Keratinocyte (primary cell): ENCODE data around the gene CFAP100. TPM values are rescaled to one million over a fixed set of nuclear protein-coding genes. Genes with fewer than 3 reads are reported as not detected.

Experiments
- DNase-seq: peaks from one replicate; pipeline ENCODE4 v3.0.0-alpha.2; 2011; ENCODE audit warnings: low read depth, missing footprints, low spot score
- FAIRE-seq: peaks from 2 replicates; lab custom pipeline; 2011; peaks lifted over from hg19 to GRCh38; lab: Jason Lieb, UNC
- H2AFZ ChIP-seq: 2 replicates; pipeline ENCODE4 v1.6.0; 2012; ENCODE audit warnings: low read length, control low read depth, inconsistent platforms; ENCODE audit not compliant: control insufficient read depth
- H3K27ac ChIP-seq: 2 replicates; pipeline ENCODE4 v1.5.1; 2011; ENCODE audit warnings: low read length; ENCODE audit not compliant: control insufficient read depth, insufficient read depth
- H3K27me3 ChIP-seq: 3 replicates; pipeline ENCODE4 v1.6.0; 2011; ENCODE audit warnings: low read length; ENCODE audit not compliant: control insufficient read depth, insufficient read depth; ENCODE audit errors: extremely low read depth
- H3K36me3 ChIP-seq, 2 experiments: 2 replicates in 1 of 2; 3 replicates in 1 of 2; pipeline ENCODE4 v1.5.1; 2011; ENCODE audit warnings: low read length in 2 of 2, mild to moderate bottlenecking in 1 of 2; ENCODE audit not compliant: control insufficient read depth in 2 of 2, insufficient read depth in 2 of 2; ENCODE audit errors: extremely low read depth in 1 of 2
- H3K4me1 ChIP-seq: 3 replicates; pipeline ENCODE4 v1.5.1; 2011; ENCODE audit warnings: low read length; ENCODE audit not compliant: control insufficient read depth, insufficient read depth; ENCODE audit errors: extremely low read depth
- H3K4me2 ChIP-seq: 3 replicates; pipeline ENCODE4 v1.6.0; 2011; ENCODE audit warnings: low read depth, low read length; ENCODE audit not compliant: control insufficient read depth, insufficient read depth; ENCODE audit errors: extremely low read depth
- H3K4me3 ChIP-seq, 3 experiments: fragments of 200-600 bp in 1 of 3; sonication (generic) in 1 of 3; 2 replicates in 2 of 3; 3 replicates in 1 of 3; pipeline ENCODE4 v1.5.1; 2011 to 2016; ENCODE audit warnings: low read length in 3 of 3, mild to moderate bottlenecking in 3 of 3, control low read depth in 2 of 3, inconsistent platforms in 1 of 3, low read depth in 1 of 3, mixed read lengths in 1 of 3, mixed run types in 1 of 3, moderate library complexity in 1 of 3; ENCODE audit not compliant: control insufficient read depth in 2 of 3, insufficient read depth in 2 of 3; ENCODE audit errors: extremely low read depth in 1 of 3
- H3K79me2 ChIP-seq: 2 replicates; pipeline ENCODE4 v1.6.0; 2012; ENCODE audit warnings: low read length; ENCODE audit not compliant: control insufficient read depth, insufficient read depth
- H3K9ac ChIP-seq: 3 replicates; pipeline ENCODE4 v1.6.0; 2011; ENCODE audit warnings: low read length; ENCODE audit not compliant: control insufficient read depth, insufficient read depth; ENCODE audit errors: extremely low read depth
- H3K9me1 ChIP-seq: 3 replicates; pipeline ENCODE4 v1.6.0; 2011; ENCODE audit warnings: low read length; ENCODE audit not compliant: control insufficient read depth, insufficient read depth; ENCODE audit errors: extremely low read depth
- H3K9me3 ChIP-seq: 2 replicates; pipeline ENCODE4 v1.5.1; 2012; ENCODE audit warnings: low read depth, low read length; ENCODE audit not compliant: control insufficient read depth
- H4K20me1 ChIP-seq: 3 replicates; pipeline ENCODE4 v1.6.0; 2011; ENCODE audit warnings: low read length; ENCODE audit not compliant: control insufficient read depth, insufficient read depth; ENCODE audit errors: extremely low read depth
- CTCF ChIP-seq, 3 experiments: IDR thresholded peaks in 1 of 3; conservative IDR thresholded peaks in 1 of 3; optimal IDR thresholded peaks in 1 of 3; 2 replicates in 2 of 3; 3 replicates in 1 of 3; pipeline versions ENCODE3 to v1.5.1; 2011; ENCODE audit warnings: low read length in 3 of 3, mild to moderate bottlenecking in 3 of 3, moderate library complexity in 2 of 3, control low read depth in 1 of 3, inconsistent platforms in 1 of 3; ENCODE audit not compliant: insufficient read depth in 2 of 3; ENCODE audit errors: extremely low read depth in 1 of 3
- EZH2 ChIP-seq: IDR thresholded peaks from one replicate; pipeline ENCODE4 v1.6.1; 2012; ENCODE audit warnings: inconsistent platforms, mild to moderate bottlenecking, low read length, moderate library complexity
- dilution Hi-C: fragments of 300-500 bp; cut with MboI; formaldehyde crosslinking; loops from one replicate; pipeline ENCODE4 v1.7.0; 2020; ENCODE audit warnings: low sequenced_read_pairs; ENCODE audit not compliant: extremely low pct_ligation_motif_present
- polyA plus RNA-seq, 5 experiments: library from polyadenylated mRNA; depleted of rRNA in 3 of 5; stranded (reverse) in 3 of 5; stranded (forward) in 1 of 5; unstranded in 1 of 5; fragments of >200 nt; gene quantifications; 1 replicate in 1 of 5; 2 replicates in 3 of 5; 3 replicates in 1 of 5; pipeline versions ENCODE4 v1.2.1 to v1.2.3, GENCODE V29; 2011 to 2012; ENCODE audit warnings: missing spikeins in 2 of 5, low read depth in 1 of 5, low replicate concordance in 1 of 5

CFAP100 gene
- polyA plus RNA-seq, 1 donor (not counting 4 experiments of a cell fraction or from before 2014, with no cell fraction given), result not detected

- peaks cover 3% of the 10 kb centered on the region for H3K9me1 ChIP-seq
- H3K27me3 ChIP-seq, result no peaks in the 10 kb centered on the region
- H3K9ac ChIP-seq, result no peak overlapping the region
- H2AFZ ChIP-seq, result no peak overlapping the region
- no peak overlapping the region for H3K4me2 ChIP-seq
- FAIRE-seq (no peak), DNase-seq (no peak)
- dilution Hi-C loops, result no loop called here
- H3K79me2 ChIP-seq, result peaks cover 38% of the 10 kb centered on the region
- TF ChIP-seq EZH2 (no peak), CTCF (optimal IDR thresholded peaks at IDR 0.05 in 1 of 3, IDR thresholded peaks at IDR 0.05 in 1 of 3, conservative IDR thresholded peaks at IDR 0.05 in 1 of 3; ENCODE audit: extremely low read depth in 1 of 3, insufficient read depth in 2 of 3, low read length in 3 of 3) (no peak)
- no peaks in the 10 kb centered on the region for H3K9me3 ChIP-seq
- no peak overlapping the region for H3K27ac ChIP-seq
- H3K36me3 ChIP-seq, result peaks cover 39 to 40% of the 10 kb centered on the region in 2 experiments
- no peak overlapping the region for H3K4me3 ChIP-seq
- H4K20me1 ChIP-seq, result peaks cover 7% of the 10 kb centered on the region
- H3K4me1 ChIP-seq, result peaks cover 9% of the 10 kb centered on the region
Observed at GRCh38 chr3:126467611-126467955, 72.9 kb downstream of the CFAP100 start.

DNA sequence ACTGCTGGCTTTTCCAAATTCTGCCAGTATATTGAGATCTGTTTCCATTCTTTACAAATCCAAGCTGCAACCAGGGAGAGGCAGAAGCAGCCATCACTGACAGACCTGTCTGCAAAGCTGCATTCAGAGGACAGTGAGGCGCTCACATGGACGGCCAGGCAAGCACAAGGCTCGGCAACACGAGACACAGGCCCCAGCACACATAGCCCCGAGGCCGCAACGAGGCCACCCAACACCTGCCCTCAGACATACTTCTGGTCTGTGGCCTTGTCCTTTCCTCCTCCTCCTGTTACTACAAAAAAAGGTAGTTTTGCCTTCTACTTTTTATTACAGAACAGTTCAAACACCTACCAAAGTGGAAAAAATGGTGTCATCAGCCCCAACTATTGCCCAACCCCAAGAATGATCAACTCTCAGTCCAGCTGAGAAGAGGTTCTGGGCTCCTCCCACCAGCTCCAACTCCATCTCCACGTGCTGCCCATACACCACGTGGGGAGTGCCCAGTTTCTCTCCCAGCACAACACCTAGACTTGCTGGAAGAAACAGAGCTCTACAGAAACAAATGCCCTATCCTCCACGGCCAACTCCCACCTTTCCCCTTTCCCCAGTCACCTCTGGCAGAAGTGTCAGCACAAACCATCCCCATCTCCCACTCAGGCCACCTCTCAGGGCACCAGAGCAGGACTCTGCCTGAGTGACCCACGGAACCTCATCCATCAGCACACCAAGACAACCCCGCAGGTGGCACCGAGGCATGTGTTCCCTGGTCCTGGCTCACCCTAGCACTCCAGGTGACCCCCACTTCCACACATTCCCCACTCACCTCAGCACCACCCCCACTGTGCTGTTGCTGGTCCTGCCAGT, 73.6 kb downstream of the CFAP100 start:
- no peak overlapping the region for H3K27ac ChIP-seq
- H3K9me1 ChIP-seq, result peaks cover 9% of the 10 kb centered on the region
- H4K20me1 ChIP-seq, result peaks cover 12% of the 10 kb centered on the region
- dilution Hi-C loops, result no loop called here
- H3K4me2 ChIP-seq, result no peak overlapping the region
- peaks cover 39 to 41% of the 10 kb centered on the region in 2 experiments for H3K36me3 ChIP-seq
- TF ChIP-seq EZH2 (no peak), CTCF (optimal IDR thresholded peaks at IDR 0.05 in 1 of 3, IDR thresholded peaks at IDR 0.05 in 1 of 3, conservative IDR thresholded peaks at IDR 0.05 in 1 of 3; ENCODE audit: extremely low read depth in 1 of 3, insufficient read depth in 2 of 3, low read length in 3 of 3) (no peak)
- H2AFZ ChIP-seq, result no peak overlapping the region
- H3K9ac ChIP-seq, result no peak overlapping the region
- peaks cover 15% of the 10 kb centered on the region for H3K4me1 ChIP-seq
- H3K9me3 ChIP-seq, result no peaks in the 10 kb centered on the region
- no peaks in the 10 kb centered on the region for H3K27me3 ChIP-seq
- DNase-seq (no peak), FAIRE-seq (no peak)
- H3K4me3 ChIP-seq, result no peak overlapping the region
- peaks cover 42% of the 10 kb centered on the region for H3K79me2 ChIP-seq
